NCI-H2227 (cell line): ENCODE measurements around the gene ATL1.
"Not testable (repeated sequence)": the region's sequence is repeated elsewhere in the genome, so short reads cannot be mapped to it uniquely, and the experiment has no call there.

Experiments
- DNase-seq: peaks from one replicate; lab custom pipeline; 2025; ENCODE audit not compliant: unreplicated experiment; lab: John Stamatoyannopoulos, UW

ATL1 gene

DNA sequence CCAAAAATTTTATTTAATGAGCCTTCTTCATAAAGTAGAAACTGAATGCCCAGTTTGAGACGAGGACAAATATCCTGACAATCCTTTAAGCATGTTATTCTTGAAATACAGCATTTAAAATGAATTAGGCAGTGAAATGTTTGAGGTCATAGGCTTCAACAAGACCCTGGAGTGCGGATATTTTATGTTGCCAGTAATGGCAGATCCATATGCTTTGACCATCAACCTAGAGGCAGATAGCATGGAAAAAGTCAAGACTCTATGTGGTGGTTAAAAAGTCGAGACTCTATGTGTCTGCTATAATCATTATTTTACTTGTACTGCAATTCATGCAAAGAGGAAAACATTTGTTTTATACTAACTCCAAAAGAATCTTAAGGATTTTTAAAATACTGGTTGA lies 25.5 kb upstream of the ATL1 start:
- no peak for DNase-seq

DNA sequence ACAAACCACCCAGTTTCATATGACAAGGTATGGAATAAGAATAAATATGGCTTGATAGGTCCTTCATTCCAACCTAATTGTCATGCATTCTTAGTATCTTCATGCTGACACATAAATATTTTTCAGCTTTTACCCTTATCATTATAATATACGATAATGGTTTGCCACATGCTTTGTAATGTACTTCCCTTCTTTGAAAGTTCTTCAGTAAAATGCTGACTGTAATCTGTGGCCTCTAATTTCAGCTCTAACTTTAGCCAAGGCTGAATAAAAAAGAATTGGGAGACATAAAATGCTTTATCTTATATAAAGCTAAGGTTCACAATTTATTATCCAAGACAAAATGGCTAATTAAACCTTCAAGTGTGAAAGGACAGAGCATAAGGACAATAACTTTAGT lies 24.9 kb upstream of the ATL1 start:
- no peak for DNase-seq

DNA sequence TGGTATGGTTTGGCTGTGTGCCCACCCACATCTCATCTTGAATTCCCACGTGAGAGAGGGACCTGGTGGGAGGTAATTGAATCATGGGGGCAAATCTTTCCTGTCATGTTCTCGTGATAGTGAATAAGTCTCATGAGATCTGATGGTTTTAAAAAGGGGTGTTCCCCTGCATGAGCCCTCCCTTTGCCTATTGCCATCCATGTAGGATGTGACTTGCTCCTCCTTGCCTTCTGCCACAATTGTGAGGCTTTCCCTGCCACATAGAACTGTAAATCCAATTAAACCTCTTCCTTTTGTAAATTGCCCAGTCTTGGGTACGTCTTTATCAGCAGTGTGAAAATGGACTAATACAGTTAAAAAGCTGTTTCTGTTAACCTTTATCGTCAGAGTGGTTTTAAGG lies 21.9 kb upstream of the ATL1 start:
- not testable (repeated sequence) for DNase-seq

DNA sequence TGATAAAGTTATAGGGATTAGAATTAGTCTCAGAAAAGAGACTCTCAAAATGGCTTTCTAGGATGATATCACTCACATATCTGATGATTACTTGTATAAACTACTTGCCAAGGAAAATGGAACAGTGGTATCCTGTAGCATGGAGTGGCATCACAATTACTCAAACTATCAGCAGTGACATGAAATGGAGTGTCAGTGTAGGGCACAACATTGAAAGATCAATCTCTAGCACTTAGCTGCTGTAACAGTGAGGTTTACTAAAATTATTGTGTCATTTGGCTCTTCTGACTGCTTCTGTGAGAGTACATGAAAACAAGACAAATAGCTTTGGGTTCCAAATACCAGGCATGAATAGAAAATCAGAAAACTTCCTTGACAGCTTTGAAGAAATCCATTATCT lies 20.9 kb upstream of the ATL1 start:
- no peak for DNase-seq

DNA sequence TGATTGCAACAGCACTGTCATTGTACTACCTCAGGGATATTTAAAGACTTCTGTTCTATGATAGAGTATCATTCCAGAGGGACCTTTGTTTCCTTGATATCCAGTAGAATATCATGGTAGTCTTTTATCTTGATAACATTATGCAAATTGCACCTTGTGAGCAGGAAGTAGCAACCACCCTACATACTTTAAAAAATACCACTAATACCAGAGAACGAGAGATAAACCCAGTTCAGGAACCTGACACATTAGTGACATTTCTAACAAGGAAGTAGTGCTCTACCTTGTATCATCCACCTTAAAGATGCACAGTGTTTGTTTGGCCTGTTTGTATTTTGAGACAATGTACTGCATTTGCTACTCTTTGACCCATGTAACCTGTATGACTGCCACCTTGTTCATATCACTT lies 18.8 kb upstream of the ATL1 start:
- no peak for DNase-seq

DNA sequence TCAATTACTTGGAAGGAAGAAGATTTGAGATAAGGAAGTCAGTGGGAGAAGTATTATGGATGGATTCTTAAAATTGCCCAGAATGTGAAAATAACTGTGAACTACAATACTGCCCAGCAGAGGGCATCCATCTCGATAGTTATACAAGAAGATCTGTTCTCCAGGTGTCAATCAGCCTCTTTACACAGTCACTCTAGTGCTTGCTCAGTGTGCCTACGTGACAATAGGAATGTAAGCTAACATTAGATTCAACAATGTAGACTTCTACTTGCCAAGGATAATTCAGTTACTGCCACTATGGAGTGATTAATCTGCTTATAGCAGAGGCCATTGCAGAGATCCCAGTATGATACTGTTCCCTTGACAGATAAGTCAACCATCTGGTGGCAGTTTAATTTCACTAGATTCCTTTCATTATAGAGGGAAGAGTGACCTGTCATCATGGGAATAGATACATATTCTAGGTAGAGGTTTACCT lies 17.0 kb upstream of the ATL1 start:
- peak; percentile 56 for DNase-seq

DNA sequence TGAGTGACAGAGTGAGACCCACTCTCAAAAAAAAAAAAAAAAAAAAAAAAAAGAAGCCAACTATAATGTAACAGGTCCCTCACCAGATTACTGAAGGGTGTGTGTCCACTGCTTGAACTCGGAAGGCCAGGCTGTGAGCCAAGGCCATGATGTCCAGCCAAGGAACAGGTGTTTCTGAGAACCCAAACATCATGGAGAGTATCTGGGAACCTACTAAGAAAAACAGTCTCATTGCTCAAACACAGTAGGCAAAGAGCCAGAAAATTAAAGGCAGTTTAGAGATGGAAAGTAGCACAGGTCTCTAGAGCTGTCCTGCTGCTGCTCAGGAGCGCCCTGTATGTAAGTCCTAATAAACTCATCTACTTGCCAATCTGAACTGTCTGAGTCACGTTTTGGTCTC lies 15.0 kb upstream of the ATL1 start:
- no peak for DNase-seq

DNA sequence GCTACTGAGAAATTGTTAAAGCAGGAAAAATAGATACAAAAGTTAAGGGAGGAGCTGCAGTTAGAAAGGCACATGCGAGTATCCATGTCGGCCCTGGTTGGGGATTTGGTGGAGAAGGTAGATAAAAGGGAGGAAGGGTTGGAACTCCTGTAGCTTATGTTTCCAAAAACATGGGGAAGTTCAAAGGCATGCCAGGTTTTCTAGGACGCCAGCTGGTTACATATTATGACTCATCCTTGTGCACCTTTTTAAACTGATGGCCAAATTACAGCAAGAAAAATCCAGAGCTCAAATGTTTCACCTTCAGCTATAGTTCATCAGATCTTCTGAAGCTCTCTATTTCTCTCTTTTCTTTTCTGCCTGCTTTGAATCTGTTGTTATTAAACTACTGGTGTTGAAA lies 14.3 kb upstream of the ATL1 start:
- no peak for DNase-seq

DNA sequence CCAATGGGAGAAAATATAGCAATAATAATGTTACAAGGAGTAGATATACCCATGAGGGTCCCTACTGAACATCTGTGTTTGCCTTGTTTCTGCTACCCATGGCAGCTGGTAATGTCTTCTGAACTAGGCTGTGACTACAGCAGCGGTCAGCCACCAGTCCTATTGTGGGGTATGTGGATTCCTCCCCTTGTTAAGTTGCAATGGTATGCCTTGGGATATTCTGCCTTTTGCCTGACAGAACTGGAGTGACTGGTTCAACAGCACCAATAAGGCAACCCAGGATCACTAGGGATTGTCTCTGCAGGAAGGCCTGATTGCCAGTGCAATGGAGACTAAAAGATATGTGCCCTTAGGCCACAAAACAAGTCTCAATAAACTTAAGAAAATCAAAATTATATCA lies 9.7 kb upstream of the ATL1 start:
- DNase-seq: no peak

DNA sequence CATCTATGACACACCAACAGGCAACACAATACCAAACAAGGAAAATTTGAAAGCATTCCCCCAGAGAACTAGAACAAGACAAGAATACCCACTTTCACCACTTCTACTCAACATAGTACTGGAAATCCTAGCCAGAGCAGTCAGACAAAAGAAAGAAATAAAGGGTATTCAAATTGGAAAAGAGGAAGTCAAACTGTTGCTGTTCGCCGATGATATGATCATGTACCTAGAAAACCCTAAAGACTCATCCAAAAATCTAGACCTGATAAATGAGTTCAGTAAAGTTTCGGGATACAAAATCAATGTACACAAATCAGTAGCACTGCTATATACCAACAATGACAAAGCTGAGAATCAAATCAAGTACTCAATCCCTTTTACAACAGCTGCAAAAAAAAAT lies 8.1 kb upstream of the ATL1 start:
- DNase-seq: no peak

DNA sequence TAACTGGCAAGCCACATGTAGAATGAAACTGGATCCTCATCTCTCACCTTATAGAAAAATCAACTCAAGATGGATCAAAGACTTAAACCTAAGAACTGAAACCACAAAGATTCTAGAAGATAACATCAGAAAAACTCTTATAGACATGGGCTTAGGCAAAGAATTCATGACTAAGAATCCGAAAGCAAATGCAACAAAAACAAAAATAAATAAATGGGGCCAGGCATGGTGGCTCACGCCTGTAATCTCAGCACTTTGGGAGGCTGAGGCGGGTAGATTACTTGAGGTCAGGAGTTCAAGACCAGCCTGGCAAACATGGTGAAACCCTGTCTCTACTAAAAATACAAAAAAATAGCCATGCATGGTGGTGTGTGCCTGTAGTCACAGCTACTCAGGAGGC lies 7.1 kb upstream of the ATL1 start:
- not testable (repeated sequence) for DNase-seq

DNA sequence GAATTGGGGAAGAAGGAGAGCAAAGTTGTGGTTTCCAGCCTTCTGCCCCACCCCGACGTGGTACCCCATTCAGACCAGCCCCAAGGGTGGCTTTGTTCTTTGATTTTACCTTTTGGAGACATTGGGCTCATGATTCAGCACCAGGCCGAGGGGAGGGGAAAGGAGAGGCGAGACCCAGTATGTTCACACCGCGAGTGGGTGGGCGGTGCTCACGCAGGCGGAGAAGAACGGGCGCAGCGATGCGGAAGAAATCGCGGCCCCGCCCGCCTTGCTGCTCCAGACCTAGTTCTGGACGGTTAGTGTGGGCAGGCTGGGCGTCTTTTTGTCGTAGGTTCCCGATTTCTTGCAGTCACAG lies 963 bp downstream of the ATL1 start:
- DNase-seq: peak; percentile 92

DNA sequence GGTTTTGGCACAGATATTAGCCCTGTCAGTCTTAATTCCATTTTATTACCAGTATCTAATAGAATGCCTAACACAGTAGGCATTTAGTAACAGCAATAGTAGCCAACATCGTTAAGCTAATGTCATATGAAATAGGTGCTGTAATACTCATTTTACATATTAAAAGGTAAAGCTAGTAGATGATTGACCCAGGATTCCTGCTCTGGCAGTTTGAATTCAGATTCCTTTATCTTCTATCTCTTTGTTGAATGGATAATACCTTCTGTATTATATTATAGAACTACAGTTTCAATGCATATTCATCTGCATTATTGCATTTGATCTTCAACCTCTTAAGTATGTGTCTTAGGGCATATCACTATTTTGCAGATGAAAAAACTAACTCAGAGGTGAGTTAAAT lies 2.9 kb downstream of the ATL1 start:
- no peak for DNase-seq

DNA sequence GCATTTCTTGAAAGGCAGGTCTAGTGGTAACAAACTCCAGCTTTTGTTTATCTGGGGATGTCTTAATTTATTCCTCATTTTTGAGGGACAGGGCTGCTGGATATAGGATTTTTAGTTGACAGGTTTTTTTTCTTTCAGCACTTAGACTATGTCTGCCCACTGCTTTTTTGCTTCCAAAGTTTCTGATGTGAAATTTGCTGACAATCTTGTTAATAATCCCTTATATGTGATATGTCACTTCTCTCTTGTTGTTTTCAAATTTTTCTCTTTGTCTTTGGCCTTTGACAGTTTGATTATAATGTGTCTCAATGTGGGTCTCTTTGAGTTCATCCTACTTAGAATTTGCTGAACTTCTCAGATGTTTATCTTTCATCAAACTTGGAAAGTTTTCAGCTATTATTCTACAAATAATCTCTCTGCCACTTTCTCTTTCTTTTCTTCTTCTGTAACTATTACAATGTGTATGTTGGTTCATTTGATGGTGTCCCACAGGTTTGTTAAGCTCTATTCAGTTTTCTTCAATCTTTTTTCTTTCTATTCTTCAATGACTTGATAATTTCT lies 9.8 kb downstream of the ATL1 start:
- DNase-seq: no peak

DNA sequence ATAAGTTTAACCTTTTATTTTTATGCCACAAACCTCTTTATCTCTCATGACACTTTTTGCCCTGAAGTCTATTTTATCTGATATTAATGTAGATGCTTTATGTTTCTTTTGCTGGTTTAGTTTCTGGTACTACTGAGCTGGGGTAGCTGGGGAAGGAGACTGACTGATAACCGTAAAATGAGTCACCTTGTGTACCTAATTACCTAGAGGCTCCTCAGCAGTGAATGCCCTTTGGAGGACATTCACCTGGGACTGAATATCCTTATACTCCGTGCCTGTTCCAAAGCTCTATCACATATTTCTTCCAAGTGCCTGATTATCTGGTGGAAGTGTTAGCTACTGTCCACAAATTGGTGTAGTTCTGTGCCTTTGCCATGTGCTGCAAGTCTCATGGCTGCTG lies 13.9 kb downstream of the ATL1 start:
- DNase-seq: no peak

DNA sequence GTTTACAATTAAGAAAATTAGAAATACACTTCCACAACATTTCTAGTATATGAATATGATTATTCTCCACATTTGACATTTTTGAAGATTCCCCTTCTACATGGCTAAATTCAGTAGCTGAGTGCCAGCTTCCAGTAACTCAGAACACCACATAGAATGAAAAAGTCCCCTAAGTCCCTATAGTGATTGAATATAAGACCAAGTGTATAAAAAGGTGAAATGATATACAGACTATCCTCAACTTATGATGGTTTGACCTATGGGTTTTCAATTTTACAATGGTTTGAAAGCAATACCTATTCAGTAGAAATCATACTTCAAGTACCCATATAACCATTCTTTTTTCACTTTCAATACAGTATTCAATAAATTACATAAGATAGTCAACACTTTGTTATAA lies 15.8 kb downstream of the ATL1 start:
- DNase-seq: no peak

DNA sequence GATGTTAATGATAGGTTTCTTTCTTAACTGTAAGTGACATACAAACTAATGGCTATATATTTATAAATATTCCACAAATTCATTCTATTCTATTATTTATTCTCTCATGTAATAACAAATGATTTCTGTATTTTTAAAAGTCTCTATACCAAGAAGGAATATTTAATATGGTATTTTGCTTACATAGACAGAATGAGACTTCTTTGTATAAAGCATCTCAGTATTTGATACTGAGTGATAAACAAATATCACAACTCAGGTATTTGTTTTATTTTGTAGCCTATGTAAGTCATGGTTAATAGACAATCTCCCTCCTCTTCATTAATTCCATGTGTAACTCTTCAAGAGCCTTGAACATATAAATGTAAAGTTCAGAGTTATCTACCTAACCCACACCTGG lies 18.0 kb downstream of the ATL1 start:
- no peak for DNase-seq

DNA sequence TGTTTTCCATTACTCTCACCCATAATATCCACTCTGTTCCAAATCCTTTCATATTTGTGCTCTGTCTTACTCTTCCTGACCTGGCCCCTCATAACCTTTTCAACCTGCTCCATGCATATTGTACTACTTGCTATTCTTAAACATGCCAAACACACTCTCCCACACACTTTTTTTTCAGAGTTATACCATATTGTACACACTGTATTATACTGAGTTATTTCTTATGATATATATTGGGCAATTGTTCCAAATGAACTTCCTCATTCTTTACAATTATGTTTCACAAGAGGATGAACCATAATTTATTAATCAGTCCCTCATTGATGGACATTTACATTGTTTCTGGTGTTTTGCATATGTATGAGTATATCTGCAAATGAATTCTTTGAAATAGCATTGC lies 18.5 kb downstream of the ATL1 start:
- DNase-seq: no peak

DNA sequence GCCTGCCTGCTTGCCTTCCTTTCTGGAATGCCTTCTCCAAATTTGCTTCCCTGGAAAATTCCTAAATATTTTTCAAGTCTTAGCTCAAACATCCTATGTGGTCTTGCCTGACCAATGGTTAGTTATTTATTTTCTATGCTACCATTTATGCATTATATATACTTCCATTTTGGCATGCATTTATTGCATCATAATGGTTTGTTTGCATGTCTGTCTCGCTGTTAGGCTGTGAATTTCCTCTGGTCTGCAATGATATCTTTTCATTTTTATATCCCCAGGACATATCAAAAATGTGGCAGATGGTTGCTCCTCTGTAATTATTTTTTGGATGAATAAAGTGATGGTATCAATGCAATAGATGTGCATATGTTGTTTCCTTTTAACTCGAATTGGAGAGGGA lies 30.5 kb downstream of the ATL1 start:
- no peak for DNase-seq

DNA sequence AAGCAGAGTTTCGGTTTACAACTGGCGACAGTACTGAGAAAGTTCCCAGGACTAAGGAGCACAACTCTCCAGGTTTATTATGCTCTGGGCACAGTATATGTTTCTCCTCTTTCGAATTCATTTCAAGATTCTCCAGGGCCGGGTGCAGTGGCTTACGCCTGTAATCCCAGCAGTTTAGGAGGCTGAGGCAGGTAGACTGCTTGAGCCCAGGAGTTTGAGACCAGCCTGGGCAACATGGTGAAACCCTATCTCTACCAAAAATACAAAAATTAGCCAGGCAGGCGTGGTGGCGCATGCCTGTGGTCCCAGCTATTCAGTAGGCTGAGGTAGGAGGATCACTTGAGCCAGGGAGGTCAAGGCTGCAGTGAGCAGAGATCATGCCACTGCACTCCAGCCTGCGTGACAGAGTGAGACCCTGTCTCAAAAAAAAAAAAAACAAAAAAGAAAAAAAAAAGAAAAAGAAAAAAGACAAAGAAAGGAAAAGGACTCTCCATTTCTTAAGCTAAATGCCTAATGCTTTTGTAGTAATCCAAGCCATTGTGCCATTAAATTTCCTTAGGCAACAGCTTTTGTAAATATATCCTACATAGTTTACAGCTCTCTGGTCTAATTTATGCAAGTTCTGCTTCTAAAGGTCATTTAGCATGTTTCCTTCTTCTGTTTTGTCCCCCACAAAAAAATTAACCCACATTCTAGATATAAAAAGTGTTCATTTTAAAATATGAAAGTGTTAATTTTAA lies 34.8 kb downstream of the ATL1 start:
- no peak for DNase-seq

DNA sequence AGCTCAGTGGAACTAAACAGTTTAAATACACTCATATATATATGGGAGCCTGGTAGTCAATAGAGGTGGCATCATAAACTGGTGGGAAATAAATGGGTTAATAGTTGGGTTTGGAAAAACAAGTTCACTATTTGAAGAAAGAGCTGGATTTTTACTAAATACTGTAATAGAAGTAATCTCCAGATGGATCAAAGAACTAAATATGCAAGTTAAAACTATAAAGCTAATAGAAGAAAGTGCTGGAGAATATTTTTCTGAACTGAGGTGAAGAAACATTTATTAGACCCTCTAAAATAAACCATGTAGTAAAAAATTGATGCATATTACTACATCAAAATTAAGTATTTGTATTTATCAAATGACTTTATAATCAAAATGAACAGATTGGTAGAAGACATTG lies 38.8 kb downstream of the ATL1 start:
- DNase-seq: no peak

DNA sequence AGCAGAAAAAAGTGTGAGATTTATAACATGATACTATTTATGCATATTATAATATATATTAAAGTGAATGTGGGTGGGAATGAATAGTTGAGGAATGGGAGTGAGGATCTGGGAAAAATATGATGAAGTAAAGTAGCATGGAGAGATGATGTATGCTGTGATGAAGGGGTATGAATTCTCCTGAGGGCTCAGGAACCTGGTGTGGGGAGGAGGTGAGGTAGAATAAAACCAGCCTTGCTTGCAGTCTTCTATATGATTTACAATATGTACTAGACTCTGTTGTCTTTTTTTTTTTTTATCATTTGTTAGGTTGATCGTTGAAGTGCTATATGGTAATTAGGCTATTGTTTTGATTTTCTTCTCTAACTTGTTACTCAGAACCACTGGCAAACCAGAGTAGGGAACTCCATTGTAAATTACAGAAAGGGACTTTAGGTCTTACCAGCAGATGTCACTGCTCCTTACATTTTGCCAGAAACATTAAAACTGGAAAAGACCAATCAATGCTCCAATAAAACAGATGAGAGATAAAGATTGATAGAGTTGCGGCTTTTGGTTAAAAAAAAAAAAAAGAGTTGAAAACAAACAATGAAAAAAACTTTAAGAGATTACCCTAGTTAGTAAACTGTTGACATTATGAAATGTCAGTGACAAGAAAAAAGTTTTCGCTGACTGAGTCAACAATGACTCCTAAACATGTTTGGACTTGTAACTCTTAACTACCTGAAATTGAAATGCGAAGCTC lies 39.9 kb downstream of the ATL1 start:
- no peak for DNase-seq
